ENCODE measurements around the gene LITAFD.
"Not testable (repeated sequence)": the region's sequence is repeated elsewhere in the genome, so short reads cannot be mapped to it uniquely, and the experiment has no call there.

The LITAFD gene

DNA sequence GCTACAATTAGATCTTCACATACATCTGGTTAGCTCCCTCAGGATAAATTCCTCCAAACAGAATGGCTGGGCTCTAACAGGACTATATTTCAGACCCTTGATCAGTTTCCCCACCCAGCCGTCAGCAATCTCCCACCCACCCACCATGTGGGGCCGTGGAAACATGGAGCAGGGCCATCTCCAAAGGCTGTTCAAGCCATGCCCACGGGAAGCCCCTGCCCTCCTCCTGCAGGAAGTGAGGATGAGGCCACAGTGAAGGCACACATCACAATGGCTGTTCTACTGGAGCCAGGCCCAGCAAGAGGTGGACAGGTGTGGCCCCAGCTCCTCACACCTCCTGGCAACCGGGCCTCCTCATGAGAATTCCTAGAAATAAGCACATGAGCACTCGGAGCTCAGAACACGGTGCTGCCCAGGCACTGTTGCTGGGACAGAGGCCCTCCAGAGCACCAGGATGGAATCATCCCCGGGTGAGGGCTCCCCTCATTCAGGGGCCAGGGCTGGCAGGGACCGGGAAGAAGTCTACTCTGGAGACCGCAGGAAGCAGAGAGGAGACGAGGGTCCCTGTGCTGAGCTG lies at the start of gene LITAFD:
LITAFD (plus strand) TSS at position 311 of the 577 bp plus-strand sequence. CDS start 2,005 bp downstream, outside the sequence.
- TF ChIP-seq CTCF (IDR thresholded peaks at IDR 0.05; ENCODE audit: extremely low read depth, insufficient read depth, missing control alignments) = no peak
- DNase-seq (ENCODE audit: low spot score) = no peak
- in situ Hi-C loops (cut with MboI; ENCODE audit: low pct_unique_long_range_greater_than_20kb, low sequenced_read_pairs, unreplicated experiment) = no loop called here

- no peak for DNase-seq (ENCODE audit: low spot score)
- in situ Hi-C loops (cut with MboI; ENCODE audit: low pct_unique_long_range_greater_than_20kb, low sequenced_read_pairs, unreplicated experiment) = no loop called here
Measured at GRCh38 chr16:8832717-8833105, 49.4 kb upstream of the LITAFD start.

DNA sequence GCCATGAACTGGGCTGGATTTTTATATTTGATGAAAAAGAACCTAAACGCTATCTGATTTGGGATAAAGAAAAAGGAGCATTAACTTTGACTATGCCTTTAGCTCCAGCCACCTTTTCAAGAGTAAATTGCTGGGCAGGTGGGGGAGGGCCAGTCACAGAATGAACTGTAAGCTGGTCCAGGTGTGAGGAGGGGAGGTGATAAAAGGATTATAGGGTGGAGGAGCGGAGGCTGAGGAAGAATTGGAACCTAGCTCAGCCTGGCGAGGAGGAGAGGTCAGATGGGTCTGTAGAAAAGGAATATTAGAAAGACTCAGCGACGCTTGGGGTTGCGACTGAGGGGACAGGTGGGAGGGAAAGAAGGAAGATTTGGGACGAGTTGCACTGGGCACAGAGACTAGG lies 45.4 kb upstream of the LITAFD start:
- in situ Hi-C loops (cut with MboI; ENCODE audit: low pct_unique_long_range_greater_than_20kb, low sequenced_read_pairs, unreplicated experiment); DNase-seq (ENCODE audit: low spot score): not testable (repeated sequence)

More at GRCh38 chr16:8832717-8833105, 49.4 kb upstream of the LITAFD start:
- TF ChIP-seq CTCF (IDR thresholded peaks at IDR 0.05; ENCODE audit: extremely low read depth, insufficient read depth, missing control alignments) = no peak

- not testable (repeated sequence) for DNase-seq (ENCODE audit: low spot score)
Measured at GRCh38 chr16:8837594-8837993, 44.6 kb upstream of the LITAFD start.

DNA sequence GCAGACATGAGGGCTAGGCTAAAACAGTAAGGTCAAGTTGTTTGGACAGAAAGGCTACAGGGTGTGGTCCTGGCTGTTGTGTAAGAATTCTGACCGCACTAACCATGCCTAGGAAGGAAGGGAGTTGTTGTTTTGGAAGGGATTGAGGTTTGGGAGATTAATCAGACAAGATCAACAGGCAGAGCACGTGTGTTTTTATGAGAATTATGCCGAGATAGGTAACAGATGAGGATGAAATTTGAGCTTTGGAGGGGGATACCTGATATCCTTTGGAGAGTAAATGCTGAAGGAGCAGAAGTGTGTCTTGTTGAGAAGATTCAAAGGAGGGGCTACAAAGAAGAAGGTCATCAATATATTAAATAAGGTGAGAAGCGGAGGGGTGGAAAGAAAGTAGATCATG lies 40.1 kb upstream of the LITAFD start:
- in situ Hi-C loops (cut with MboI; ENCODE audit: low pct_unique_long_range_greater_than_20kb, low sequenced_read_pairs, unreplicated experiment); DNase-seq (ENCODE audit: low spot score): not testable (repeated sequence)

More at GRCh38 chr16:8837594-8837993, 44.6 kb upstream of the LITAFD start:
- in situ Hi-C loops (cut with MboI; ENCODE audit: low pct_unique_long_range_greater_than_20kb, low sequenced_read_pairs, unreplicated experiment) = not testable (repeated sequence)

DNA sequence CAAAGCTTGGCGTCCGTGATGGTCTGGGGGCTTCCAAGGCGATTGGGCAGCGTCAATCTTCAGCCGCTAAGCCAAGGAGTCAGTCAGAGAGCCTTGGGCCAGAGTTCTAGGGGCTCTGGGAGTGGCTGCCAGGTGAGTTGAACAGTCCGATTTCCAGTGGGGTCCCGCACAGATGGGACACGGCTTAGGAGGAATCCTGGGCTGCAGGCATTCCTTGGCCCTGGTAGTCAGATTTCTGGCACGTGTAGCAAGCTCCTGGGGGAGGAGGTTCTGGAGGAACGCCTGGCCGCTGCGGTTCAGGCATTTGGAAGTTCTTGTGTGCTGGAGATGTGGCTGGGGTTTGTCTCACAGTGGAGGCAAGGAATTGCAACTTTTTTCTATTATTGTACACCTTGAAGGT lies 38.9 kb upstream of the LITAFD start:
- DNase-seq (ENCODE audit: low spot score); in situ Hi-C loops (cut with MboI; ENCODE audit: low pct_unique_long_range_greater_than_20kb, low sequenced_read_pairs, unreplicated experiment): not testable (repeated sequence)

DNA sequence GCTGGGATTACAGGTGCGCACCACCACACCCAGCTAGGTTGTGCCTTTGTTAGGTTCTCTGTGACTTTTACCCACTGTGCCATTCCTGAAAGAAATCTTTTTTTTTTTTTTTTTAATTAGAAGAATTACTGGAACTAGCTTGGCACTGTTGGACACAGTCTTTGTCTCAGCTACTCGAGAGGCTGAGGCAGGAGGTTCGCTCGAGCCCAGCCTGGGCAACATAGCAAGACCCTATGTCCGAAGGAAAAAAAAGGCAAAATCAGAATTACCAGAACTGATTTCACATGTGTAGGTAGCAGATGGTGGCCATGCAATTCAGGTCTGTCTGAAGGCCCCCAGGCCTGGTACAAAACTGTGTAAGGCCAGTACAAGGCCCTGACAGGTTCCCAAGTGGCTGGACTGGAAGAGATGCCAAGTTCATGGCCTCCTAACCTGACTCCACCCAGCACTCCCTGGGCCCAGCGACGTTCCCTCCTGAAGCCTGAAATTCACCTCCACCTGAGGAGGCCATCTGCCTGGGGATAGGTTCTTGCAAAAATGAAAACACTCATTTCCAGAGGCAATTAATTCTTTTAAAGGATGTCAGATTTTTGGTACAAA lies 36.4 kb upstream of the LITAFD start:
- TF ChIP-seq CTCF (IDR thresholded peaks at IDR 0.05; ENCODE audit: extremely low read depth, insufficient read depth, missing control alignments) = no peak
- in situ Hi-C loops (cut with MboI; ENCODE audit: low pct_unique_long_range_greater_than_20kb, low sequenced_read_pairs, unreplicated experiment) = no loop called here
- DNase-seq (ENCODE audit: low spot score) = no peak

GRCh38 chr16:8846401-8846932 lies 35.7 kb upstream of the LITAFD start:
- in situ Hi-C loops (cut with MboI; ENCODE audit: low pct_unique_long_range_greater_than_20kb, low sequenced_read_pairs, unreplicated experiment) = no loop called here

More at GRCh38 chr16:8846401-8846932, 35.7 kb upstream of the LITAFD start:
- no peak for DNase-seq (ENCODE audit: low spot score)
- no peak for TF ChIP-seq CTCF (IDR thresholded peaks at IDR 0.05; ENCODE audit: extremely low read depth, insufficient read depth, missing control alignments)
